GM19025 (cell line): Measurements from ENCODE around the gene IFNLR1.

ENCODE experiments used
- ATAC-seq: cut with Tn5 transposase; IDR thresholded peaks from one replicate; pipeline ENCODE4 v1.9.1; 2021; ENCODE audit warnings: mild to moderate bottlenecking, low read depth, moderate library complexity; ENCODE audit not compliant: unreplicated experiment

Gene IFNLR1

DNA sequence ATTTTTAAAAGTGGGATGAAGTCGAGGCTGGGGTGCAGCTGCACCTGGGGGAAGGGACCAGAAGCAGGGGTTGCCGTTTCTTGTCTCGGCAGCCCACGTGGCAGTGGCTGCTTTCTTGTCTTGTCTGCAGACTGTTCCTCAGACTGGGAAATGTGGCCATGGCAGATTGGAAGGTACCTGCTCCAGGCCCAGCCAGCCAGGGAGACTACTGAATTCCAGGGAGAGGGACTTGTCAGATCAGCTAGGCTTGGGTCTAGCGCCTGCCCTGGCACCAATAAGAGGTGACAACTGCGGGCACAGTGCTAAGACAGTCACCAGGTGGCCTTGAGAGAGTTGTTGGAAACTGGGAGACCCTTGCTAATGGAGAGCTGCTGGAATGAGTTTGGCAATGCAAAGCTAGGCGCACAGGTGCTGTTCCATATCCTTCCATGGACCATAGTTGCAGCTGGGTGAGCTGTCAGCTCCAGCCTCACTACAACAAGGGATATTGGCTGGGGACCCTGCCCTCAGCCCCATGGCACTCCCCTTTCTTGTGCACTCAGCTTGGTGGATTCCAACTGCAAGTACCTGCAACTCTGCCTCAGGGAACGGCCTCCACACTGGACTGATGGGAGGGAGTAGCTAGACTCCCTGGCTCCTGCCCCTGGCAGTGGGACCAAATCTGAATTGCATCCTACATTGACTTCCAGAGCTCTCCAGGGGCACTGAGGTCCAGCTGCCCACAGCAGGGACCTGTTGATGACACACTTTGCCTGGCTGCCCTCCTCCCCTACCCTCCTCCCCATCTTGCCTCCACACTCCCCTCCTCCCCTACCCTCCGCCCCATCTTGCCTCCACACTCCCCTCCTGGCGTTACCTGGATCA lies 34.2 kb downstream of the IFNLR1 start:
- no peak for ATAC-seq

DNA sequence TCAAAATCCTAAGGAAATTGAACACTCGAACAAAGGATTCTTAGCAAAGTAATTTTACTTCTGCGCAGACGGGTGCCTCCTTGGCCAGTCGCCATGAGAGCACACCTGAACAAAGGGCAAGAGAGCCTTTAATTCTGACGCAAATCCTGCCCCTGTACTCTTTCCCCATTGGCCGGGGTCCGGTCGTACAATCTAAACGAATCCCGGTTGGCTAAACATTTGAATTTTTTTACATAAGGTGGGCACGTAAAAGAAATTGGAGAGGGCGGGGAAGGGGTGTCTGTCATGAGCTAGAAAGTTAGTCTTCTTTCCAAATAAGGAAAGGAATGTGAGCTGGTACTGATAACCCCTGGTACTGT lies 35.9 kb downstream of the IFNLR1 start:
- ATAC-seq, result no peak

DNA sequence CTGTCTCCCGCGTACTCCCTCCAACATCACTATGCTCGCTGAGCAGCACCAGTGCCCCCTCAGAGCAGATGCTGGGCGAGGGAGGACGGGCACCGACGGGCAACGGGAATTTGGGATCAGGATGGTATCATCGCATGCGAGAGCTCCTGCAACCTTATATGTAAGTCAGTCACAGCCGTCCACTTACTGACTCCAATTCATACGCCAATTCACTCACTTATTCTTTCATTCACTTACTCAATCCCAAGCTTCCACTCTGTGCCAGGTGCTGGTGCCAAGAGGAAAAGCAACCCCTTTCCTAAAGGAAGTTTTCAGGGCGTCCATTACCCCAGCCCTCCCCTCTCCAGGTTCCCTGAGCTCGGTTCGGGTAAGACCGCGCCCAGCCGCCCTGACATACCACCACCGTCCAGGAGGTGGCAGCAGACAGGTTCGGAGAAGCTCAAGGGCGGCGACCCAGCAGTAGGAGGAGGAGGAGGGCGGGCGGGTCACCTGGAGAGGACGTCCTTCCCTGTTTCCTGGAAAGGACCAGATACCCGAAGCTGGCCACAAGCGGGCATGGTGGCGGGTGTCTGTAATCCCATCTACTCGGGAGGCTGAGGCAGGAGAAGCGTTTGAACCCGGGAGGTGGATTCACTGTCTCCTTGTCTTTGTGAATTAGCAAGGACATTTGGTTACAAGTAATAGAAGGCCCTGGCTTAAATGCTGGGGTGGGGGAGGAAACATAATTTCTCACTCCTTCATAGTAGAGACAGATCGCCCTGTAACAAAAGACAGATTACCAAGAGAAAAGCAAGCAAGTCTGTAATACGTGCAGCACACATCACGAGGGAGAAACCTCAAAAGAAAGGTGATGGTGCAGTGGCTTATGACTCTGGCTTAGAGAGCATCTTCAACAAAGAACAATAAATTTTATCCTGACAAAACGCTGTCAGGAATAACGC lies 36.6 kb downstream of the IFNLR1 start:
- no peak for ATAC-seq

DNA sequence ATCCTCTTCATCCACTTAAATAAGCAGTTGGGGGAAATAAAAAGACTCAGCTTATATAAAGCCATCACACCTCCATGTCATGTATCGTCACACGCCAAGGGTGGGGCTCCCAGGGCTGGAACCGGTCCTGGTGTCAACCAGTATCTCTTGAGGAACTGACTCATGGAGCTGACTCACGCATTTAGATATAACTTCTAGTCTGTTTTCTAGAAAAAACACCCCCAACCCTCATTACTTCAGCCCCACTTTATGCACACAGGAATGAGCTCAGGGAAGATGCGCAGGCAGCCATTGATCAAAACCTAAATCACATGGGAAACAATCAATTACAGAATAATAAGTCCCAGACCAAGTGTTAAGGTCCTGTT lies 37.2 kb downstream of the IFNLR1 start:
- ATAC-seq, result no peak

DNA sequence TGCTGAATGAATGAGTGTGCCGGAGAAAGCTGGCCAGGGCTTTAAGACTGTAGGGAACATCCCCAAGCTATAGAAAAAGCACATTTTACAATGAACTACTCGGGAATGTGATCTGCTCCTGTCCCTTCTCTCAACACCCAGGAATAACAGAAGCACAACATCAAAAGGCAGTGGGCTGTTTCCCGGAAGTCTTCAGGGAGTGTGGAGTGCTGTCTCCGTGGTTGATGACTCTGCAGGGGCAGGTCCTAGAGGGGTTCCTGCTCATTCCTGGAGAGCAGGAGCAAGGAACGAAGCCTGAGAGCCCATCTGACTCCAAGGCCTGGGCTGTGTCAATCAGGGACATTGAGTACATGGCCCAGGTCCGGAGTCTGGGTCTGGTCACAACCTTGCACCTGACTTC lies 39.3 kb downstream of the IFNLR1 start:
- no peak for ATAC-seq

DNA sequence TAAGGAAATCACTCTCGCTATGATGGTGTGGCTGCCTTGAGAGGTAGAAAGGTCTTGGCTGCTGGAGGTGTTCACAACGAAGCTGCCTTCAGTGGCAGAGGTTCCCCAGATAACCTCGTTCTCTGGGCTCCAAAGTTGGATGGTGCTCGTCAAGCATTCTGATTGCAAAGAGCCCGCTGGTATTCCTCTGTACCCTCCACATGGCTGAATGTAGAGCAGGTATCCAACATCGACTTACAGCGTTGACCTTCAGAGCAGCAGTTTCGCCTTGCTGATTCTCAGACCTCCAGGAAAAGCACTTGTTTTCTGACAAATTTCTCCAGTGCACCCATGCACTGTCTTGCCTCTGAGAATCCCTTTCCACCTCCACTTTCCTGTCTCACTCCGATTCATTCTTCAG lies 39.9 kb downstream of the IFNLR1 start:
- no peak for ATAC-seq

DNA sequence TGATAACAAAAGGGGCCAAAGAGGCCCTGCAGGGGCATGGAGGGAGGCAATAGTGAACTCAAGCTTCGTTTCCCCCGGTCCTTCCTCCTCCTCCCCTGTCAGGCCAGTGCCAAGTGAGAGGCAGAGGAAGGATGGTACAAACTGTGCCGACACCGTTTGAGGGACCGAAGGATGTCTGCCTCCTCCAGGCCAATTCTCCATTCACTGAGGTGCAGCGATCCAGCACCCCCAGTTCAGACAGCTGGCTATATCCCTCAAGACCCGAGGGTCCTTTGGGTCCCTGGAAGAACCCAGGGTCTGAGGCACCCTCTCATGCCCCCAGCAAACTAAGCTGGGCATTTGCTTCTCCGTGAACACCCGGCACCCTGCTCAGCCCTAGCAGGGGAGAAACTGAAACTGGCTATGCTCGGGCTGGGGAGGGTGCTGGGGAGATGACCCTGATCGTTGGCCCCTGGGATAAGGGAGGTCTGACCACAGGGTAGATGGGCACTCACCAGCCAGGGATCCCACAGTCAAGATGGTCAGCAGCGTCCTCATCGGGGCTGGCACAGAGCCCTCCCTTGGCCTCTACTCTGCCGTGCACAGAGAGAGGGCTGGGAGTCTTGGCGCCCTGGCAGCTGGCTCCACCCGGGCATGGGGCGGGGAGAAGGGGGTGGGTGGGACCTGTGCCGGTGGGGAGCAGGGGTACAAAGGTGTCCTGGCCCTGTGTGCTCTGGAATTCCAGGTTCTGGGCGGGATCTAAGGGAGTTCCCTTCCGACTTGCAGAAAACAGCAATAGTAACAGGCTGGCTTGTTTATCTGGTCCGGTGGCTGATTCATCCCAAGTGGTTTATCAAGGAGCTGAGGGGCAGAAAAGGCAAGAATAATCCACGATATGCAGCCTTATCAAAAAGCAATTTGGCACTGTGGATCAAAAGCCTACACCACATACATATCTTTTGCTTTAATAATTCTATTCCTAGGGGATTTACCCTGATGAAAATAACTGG lies 44.2 kb downstream of the IFNLR1 start, which contains the start of gene IL22RA1:
Gene IL22RA1, minus strand, starts transcription at position 595 of the 989 bp plus-strand sequence. Its CDS starts 58 bp downstream, at position 537.
- ATAC-seq, result no peak

DNA sequence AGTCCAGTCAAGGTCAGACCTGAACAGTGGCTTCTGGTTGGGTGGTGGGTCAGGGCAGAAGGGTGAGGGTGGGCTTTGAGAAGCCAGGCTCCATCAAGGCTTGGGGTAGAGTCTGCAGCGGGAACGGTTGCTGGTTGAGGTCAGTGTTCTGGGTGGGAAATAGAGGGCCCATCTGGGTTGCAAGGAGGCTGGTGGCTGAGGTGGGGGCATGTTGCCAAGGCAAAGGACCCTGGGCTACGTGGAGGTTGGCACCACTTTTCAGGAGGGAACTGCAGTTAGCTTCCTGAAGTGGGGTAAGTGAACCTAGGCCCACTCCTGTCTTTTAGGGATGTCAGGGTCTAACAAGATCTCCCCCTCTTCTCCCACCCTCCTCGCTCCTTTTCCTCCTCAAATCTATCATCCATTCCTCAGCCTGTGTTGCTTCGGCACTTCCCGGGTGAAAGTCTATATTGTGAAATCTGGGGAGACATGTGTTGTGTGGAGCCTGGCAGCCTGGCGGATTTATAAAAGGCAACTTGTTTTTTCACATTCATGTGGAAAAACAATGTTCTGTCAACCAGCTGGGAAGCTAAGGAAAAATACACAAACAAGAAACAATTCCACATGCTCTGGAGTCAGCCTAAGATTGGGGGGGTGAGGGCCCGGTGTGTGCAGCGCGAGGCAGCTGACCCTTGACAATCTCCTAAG lies 45.6 kb downstream of the IFNLR1 start:
- ATAC-seq, result no peak

DNA sequence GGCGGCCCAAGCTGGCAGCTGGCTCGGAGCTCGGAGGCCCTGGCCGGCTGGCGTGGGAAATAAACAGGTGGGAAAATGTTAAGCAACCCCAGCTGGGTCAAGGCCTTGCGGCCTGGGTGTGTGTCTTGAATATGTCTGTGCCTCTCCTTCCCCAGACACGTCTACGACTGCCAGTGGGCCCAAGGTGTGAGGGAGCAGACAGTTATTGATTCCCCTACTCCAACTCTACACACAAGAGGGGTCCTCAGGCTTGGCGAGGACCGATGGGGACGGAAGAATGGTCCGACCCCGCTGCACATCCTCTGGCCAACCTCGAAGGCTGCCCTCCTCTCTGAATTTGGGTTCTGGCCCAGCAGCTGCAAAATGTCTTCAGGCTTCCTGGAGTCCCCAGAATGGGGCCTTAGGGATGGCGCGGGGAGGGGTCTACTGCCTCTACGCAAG lies 46.3 kb downstream of the IFNLR1 start:
- no peak for ATAC-seq

DNA sequence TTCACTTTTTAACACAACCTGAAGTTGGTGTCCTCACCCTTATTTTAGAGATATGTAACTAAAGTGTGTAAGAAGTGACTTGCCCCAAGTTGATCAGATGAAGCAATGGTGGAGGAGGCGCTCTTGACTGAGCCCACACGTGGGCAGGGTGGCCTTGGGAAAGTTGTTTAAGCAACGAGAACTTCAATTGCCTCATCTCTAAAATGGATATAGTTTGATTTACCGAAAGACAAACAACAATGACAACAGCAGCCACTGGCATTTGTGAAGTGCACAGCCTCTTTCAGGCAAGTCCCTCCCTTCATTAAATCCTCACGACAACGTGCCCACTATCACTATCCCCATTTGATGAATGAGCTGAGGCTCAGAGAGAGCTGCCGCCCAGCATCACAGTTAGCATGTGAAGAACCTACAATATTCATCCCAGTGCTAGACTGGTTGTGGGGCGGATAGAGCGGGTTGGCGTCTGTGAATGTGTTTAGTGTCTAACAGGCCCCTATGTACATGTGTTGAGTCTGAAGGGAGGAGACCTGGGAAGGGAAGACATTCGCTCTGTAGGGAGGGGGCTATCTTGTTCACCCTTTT lies 47.2 kb downstream of the IFNLR1 start:
- no peak for ATAC-seq

DNA sequence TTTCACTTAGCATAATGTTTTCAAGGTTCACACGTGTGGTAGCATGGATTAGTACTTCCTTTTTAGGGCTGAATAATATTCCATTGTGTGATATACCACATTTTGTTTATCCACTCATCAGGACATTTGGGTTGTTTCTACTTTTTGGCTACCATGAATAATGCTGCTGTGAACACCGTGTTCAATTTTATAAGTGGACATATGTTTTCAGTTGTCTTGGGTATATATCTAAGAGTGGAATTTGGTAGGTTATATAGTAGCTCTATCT lies 47.9 kb downstream of the IFNLR1 start:
- ATAC-seq, result no peak

DNA sequence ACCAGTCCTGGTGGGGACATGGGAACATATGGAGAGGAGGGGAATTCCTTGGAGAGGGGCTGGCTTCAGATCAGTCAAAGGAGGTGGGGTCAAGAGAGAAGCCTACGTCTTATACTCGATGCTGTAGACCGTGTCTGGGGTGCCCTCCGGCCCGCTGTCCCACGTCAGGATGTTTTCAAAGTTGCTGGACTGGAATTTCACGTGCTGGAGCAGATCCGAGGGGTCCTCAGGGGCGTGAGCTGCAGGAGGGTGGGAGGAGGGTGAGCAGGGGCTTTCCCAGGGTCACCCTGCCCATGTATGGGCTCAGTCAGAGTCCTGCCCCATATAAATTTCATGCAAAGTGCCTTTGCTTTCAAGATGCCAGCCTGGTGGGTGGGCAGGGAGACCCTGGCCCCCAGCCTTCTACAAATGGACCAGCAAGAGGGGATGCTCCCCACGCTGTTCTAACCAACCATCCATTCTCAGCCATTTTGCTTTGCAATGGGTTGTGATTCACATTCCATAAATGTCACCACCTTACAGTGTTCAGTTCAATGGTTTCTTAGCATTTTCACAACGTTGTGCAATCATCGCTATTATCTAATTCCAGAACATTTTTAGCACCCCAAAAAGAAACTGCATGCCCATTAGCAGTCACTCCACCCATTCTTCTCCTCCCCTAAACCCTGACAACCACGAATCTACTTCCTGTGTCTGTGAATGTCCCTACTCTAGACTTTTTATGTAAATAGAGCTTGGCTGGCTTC lies 48.4 kb downstream of the IFNLR1 start:
- no peak for ATAC-seq

DNA sequence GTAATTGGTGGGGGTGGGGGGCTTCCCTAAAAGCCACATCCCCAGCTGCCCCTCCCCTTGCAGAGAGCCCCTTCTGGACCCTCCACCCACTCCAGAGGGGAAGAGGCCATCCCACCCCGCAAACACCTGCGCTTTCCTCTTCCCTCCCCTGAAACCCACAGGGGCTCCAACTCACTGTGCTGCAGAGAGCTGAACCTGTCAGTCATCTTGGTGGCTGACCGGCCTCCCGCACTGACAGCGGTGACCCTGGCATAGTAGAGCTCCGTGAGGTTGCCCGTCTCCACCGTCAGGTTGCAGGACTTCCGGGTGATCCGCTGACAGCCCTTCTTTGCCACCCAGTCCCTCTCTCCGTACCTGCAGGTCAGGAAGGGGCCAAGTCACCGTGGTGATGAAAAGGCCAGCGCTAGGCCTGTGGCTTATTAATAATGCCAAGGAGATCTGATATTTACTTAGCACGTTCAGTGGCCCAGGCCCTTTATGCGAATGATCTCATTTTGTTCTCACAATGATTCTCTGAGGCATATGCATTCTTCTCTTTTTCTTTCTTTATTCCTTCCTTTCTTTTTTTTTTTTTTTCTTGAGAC lies 50.0 kb downstream of the IFNLR1 start:
- no peak for ATAC-seq

DNA sequence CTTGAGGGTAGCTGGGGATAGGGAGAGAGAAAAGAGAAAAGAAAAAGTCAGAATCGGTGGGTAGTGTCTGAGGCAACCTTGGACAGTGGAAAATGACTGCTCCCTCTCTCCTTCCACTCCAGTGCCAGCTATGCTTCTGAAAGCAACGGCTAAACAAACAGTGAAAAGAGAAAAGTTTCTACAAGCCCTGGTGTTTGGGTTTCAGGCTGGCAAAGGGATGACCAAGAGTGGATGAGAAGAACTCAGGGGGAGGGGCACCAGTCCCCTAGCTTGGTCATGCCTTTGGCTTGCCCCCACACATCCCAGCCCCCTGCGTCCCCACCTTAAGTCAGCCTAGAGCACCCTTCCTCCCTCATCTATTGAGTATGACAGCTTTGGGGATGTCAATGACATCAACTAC lies 52.7 kb downstream of the IFNLR1 start:
- no peak for ATAC-seq

DNA sequence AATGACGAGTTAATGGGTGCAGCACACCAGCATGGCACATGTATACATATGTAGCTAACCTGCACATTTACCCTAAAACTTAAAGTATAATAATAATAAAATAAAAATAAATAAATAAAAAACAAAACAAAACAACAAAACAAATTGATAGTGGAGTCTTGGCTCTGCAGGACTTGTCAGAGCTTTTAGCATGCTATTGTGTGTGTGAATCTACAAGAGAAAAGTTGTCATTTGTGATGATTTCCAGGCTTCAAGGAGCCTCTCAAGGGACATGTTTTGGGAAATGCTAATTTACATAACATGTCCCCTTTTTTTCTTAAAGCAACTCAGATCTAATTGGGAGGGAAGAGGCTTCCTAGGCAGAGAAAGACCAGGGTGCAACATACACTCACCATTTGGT lies 53.3 kb downstream of the IFNLR1 start:
- no peak for ATAC-seq

DNA sequence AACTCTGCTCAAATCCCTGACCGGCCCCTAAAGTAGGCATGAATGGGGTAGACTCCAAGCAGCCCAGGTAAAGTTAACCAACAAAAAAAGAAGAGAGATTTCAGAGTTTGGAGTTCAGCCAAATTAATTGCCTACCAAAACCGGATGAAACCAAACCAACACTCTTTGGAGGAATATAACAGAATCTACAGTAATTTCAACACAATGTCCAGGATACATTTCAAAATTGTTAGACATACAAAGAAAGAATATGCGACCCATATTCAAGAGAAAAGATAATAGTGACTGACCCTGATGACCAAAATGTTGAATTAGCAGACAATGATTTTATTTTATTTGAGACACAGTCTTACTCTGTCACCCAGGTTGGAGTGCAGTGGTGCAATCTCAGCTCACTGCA lies 56.7 kb downstream of the IFNLR1 start:
- no peak for ATAC-seq

DNA sequence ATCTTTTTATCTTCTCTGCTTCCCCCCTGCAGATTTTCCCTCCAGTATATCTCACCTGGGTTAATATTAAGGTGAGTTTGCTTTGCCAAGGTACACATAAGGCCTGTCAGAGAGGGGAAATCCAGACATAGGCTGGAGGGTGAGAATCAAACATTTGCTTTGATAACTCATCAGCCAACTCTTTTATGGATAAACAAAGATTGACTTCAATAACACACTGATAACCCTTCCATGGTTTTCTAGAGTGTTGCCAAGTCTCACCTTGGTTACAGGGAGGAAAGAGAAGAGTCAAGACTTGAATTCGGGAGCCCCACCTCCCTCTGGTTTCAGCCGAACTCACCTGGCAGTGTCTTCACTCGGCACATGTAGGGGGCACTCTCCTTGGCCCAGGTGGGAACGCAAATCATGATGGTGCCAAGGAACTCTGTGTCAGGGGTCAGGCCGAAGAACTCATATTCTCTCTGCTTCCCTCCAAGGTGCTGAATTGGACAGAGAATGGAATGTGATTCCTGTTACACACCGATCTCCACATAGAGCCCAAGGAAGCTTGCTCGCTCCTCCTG lies 59.2 kb downstream of the IFNLR1 start:
- ATAC-seq, result no peak

DNA sequence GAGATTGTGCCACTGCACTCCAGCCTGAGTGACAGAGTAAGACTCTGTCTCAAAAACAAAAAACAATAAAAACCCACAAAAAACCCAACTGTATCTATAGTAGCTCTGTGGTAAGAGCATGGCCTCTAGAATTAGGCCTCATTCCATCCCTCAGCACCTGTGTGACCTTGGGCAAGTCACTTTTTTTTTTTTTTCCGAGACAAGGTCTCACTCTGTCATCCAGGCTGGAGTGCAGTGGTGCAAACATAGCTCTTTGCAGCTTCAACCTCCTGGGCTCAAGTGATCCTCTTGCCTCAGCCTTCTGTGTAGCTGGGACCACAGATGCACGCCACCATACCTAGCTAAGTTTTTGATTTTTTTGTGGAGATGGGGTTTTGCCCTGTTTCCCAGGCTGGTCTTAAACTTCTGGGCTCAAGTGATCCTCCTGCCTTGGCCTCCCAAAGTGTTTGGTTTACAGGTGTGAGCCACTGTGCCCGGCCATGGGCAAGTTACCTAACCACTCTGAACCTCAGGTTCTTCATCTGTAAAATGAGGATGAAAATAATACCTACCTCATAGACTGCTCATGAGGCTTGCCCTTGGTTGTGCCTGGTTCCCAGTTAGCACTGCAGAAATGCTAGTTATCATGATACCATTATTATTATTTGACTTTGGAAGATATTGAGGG lies 59.8 kb downstream of the IFNLR1 start:
- no peak for ATAC-seq
